Measurements from ENCODE around the gene MYO15B. TPM values are rescaled to one million over a fixed set of nuclear protein-coding genes. Genes with fewer than 3 reads are reported as not detected.
A peak's percentile ranks its signal among the peaks of the same experiment; 100 is the strongest.

The MYO15B gene
- total RNA-seq, 1 experiment from 2014 or later: 58.4 TPM

GRCh38 chr17:75601057-75601987 is 13.7 kb downstream of the MYO15B start:
- CTCF ChIA-PET: interaction anchor here (0.6 to 4.4 kb wide), 26 partner anchors 9 to 182 kb away, joined by 3 to 69 read pairs (median 5); partner anchors contain the start of genes LLGL2, RECQL5, SMIM5 and TMEM94
- intact Hi-C loops (cut with micrococcal nuclease; ENCODE audit: unreplicated experiment): no loop called here
- Mint-ChIP-seq H3K4me3 (ENCODE audit: low read depth, unreplicated experiment) (peak overlapping the region; percentile 19), H3K27me3 (ENCODE audit: unreplicated experiment) (no peaks in the 10 kb centered on the region), H3K36me3 (ENCODE audit: insufficient read depth, unreplicated experiment) (peaks cover 10% of the 10 kb centered on the region), H3K9me3 (ENCODE audit: low read depth, unreplicated experiment) (no peaks in the 10 kb centered on the region), H3K4me1 (ENCODE audit: low read depth, unreplicated experiment) (peaks cover 20% of the 10 kb centered on the region), H3K27ac (ENCODE audit: unreplicated experiment) (peak overlapping the region; percentile 84)
- DNase-seq: peak; percentile 91
- no TSS peak for BruUV-seq (replicated peaks)
- peak; percentile 96 for TF ChIP-seq CTCF (IDR thresholded peaks at IDR 0.05; ENCODE audit: unreplicated experiment)

- intact Hi-C loops (cut with micrococcal nuclease; ENCODE audit: unreplicated experiment): no loop called here
- no peaks in the 10 kb centered on the region for H3K27me3 Mint-ChIP-seq (ENCODE audit: unreplicated experiment)
- no peak overlapping the region for H3K27ac Mint-ChIP-seq (ENCODE audit: unreplicated experiment)
- peaks cover 20% of the 10 kb centered on the region for H3K4me1 Mint-ChIP-seq (ENCODE audit: low read depth, unreplicated experiment)
- no peaks in the 10 kb centered on the region for H3K9me3 Mint-ChIP-seq (ENCODE audit: low read depth, unreplicated experiment)
- CTCF ChIA-PET: interaction anchor here (4.4 kb wide), 1 partner anchor 31 kb away, joined by 69 read pairs; the partner anchor contains the start of gene SMIM5
- DNase-seq: no peak
- no peak for TF ChIP-seq CTCF (IDR thresholded peaks at IDR 0.05; ENCODE audit: unreplicated experiment)
- no peak overlapping the region for H3K4me3 Mint-ChIP-seq (ENCODE audit: low read depth, unreplicated experiment)
- no TSS peak for BruUV-seq (replicated peaks)
- peaks cover 10% of the 10 kb centered on the region for H3K36me3 Mint-ChIP-seq (ENCODE audit: insufficient read depth, unreplicated experiment)
Observed at GRCh38 chr17:75602644-75603043, 15.0 kb downstream of the MYO15B start.

GRCh38 chr17:75603123-75603522 is 15.5 kb downstream of the MYO15B start:
- TF ChIP-seq CTCF (IDR thresholded peaks at IDR 0.05; ENCODE audit: unreplicated experiment): no peak
- peaks cover 20% of the 10 kb centered on the region for H3K4me1 Mint-ChIP-seq (ENCODE audit: low read depth, unreplicated experiment)
- intact Hi-C loops (cut with micrococcal nuclease; ENCODE audit: unreplicated experiment): no loop called here
- H3K36me3 Mint-ChIP-seq (ENCODE audit: insufficient read depth, unreplicated experiment): peaks cover 10% of the 10 kb centered on the region
- H3K27me3 Mint-ChIP-seq (ENCODE audit: unreplicated experiment): no peaks in the 10 kb centered on the region
- no peak overlapping the region for H3K27ac Mint-ChIP-seq (ENCODE audit: unreplicated experiment)
- no peak overlapping the region for H3K4me3 Mint-ChIP-seq (ENCODE audit: low read depth, unreplicated experiment)
- no peak for DNase-seq
- no TSS peak for BruUV-seq (replicated peaks)
- CTCF ChIA-PET: interaction anchor here (0.5 to 4.4 kb wide), 2 partner anchors 30 to 179 kb away, joined by 3 to 69 read pairs; partner anchors contain the start of gene SMIM5
- no peaks in the 10 kb centered on the region for H3K9me3 Mint-ChIP-seq (ENCODE audit: low read depth, unreplicated experiment)

- DNase-seq: no peak
- BruUV-seq (replicated peaks): no TSS peak
- Mint-ChIP-seq H3K27ac (ENCODE audit: unreplicated experiment) (no peak overlapping the region), H3K36me3 (ENCODE audit: insufficient read depth, unreplicated experiment) (peaks cover 10% of the 10 kb centered on the region), H3K9me3 (ENCODE audit: low read depth, unreplicated experiment) (no peaks in the 10 kb centered on the region), H3K4me3 (ENCODE audit: low read depth, unreplicated experiment) (no peak overlapping the region), H3K4me1 (ENCODE audit: low read depth, unreplicated experiment) (peaks cover 20% of the 10 kb centered on the region), H3K27me3 (ENCODE audit: unreplicated experiment) (no peaks in the 10 kb centered on the region)
- CTCF ChIA-PET: interaction anchor here (0.5 to 4.4 kb wide), 3 partner anchors 29 to 342 kb away, joined by 4 to 69 read pairs (median 4); partner anchors contain the start of gene SMIM5
- intact Hi-C loops (cut with micrococcal nuclease; ENCODE audit: unreplicated experiment): no loop called here
- no peak for TF ChIP-seq CTCF (IDR thresholded peaks at IDR 0.05; ENCODE audit: unreplicated experiment)
Observed at GRCh38 chr17:75604034-75604695, 16.6 kb downstream of the MYO15B start.

Measured in Calu3 (cell line).